SU-DHL-6 (cell line): ENCODE results near the gene PCMT1.

Source experiments
- EZH2phosphoT487 ChIP-seq: fragments of 200-600 bp; sonication (generic), shearing (Covaris generic); conservative IDR thresholded peaks from 2 replicates; pipeline ENCODE4 v1.6.1; 2018; ENCODE audit warnings: mild to moderate bottlenecking, antibody characterized with exemption, low read length, moderate library complexity, mixed read lengths
- TF ChIP-seq, protein P1 (sequence below): fragments of 200-600 bp; sonication (generic); IDR thresholded peaks from one replicate; pipeline ENCODE4 v1.5.1; 2017; ENCODE audit warnings: antibody characterized with exemption, mild to moderate bottlenecking, low read length, moderate library complexity; ENCODE audit not compliant: insufficient read depth, poor library complexity, severe bottlenecking

DNA sequence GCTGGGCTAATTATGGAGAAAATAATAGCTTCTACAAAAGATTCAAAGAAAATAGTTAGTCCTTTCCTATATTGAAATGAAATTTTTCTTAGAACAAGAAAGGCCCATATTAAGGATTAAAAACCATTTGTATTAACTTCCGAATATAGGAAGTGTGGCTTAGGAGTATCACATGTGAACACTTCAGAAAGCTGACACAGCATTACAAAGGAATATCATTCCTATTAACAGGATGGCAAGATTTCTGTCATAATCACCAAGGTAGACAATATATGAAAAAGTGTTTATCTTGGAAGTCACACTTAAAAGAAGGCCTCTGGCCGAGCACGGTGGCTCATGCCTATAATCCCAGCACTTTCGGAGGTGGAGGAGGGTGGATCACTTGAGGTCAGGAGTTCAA lies 26.3 kb upstream of the PCMT1 start:
- TF ChIP-seq, protein P1, sequence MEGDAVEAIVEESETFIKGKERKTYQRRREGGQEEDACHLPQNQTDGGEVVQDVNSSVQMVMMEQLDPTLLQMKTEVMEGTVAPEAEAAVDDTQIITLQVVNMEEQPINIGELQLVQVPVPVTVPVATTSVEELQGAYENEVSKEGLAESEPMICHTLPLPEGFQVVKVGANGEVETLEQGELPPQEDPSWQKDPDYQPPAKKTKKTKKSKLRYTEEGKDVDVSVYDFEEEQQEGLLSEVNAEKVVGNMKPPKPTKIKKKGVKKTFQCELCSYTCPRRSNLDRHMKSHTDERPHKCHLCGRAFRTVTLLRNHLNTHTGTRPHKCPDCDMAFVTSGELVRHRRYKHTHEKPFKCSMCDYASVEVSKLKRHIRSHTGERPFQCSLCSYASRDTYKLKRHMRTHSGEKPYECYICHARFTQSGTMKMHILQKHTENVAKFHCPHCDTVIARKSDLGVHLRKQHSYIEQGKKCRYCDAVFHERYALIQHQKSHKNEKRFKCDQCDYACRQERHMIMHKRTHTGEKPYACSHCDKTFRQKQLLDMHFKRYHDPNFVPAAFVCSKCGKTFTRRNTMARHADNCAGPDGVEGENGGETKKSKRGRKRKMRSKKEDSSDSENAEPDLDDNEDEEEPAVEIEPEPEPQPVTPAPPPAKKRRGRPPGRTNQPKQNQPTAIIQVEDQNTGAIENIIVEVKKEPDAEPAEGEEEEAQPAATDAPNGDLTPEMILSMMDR = no peak
- TF ChIP-seq EZH2phosphoT487 = no peak
